CD4-positive, alpha-beta T cell treated with Interleukin-15 for 1 hour (primary cell): ENCODE results near the gene RIN3.
"Not testable (repeated sequence)": the region's sequence is repeated elsewhere in the genome, so short reads cannot be mapped to it uniquely, and the experiment has no call there.

Source experiments
- DNase-seq: peaks from one replicate; pipeline ENCODE4 v3.0.0-alpha.2; 2020

Gene RIN3

DNA sequence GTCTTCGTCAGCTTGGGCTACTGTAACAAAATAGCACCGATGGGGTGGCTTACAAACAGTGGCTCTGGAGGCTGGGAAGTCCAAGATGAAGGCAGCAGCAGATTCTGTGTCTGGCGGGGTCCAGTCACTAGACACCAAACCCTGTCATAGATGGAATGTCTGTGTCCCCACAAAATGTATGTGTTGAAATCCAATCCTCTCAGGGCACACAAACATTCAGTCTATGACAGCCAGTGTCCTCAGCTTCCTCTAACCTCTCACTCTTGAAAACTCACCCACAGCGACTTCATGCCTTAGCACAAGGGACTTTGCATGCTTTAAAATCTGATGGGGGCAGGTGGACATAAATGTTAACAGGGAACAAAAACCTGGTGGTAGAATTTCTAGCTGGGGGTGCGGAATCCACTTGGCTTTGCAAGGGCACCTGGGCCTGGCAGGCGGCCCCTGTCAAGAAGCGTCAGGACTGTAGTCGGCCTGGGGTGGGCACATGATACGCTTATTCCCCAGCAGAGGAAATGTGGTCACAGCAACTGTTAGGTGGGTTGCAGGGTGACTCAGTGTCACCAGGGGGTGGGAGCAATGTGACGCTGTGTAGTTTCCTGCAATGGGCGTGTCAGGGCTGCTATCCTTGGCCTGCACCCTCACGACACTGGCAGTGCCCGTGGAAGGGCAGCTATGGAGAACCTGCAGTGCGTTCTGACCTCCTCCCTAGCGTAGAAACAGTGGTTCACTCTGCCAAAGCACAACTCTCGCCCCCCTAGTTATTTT, 17.7 kb downstream of the RIN3 start:
- DNase-seq: peak; percentile 87

DNA sequence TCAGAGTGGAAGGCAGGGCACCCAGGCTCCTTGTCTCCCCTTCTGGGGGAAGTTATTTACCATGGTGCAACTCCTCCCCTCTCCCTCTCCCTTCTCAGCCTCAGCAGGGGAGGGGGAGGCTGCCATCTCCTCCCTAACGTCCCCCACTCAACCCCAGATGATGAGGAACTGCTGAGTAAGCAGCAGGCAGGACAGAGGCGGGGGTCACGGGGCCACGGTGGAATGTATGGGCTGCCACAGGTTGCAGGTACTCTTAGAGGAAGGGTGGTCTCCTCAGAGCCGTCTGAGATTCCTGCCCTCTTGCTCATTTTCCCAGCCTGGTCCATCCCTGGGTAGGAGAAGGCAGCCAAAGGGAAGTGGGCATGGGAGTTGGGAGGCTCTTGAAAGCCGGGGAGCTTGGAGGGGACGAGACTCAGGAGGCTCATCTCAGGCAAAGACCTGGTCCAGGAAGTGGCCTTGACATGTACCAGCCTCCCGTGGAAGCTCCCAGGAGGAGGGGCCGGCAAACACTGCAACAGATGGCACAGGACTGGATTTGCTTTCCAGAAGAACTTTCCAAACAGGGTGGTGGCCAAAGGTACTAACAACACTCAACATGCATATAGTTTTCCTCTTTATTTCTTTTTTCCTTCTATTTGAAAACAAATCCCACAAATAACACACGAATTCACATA, 19.0 kb downstream of the RIN3 start:
- no peak for DNase-seq

DNA sequence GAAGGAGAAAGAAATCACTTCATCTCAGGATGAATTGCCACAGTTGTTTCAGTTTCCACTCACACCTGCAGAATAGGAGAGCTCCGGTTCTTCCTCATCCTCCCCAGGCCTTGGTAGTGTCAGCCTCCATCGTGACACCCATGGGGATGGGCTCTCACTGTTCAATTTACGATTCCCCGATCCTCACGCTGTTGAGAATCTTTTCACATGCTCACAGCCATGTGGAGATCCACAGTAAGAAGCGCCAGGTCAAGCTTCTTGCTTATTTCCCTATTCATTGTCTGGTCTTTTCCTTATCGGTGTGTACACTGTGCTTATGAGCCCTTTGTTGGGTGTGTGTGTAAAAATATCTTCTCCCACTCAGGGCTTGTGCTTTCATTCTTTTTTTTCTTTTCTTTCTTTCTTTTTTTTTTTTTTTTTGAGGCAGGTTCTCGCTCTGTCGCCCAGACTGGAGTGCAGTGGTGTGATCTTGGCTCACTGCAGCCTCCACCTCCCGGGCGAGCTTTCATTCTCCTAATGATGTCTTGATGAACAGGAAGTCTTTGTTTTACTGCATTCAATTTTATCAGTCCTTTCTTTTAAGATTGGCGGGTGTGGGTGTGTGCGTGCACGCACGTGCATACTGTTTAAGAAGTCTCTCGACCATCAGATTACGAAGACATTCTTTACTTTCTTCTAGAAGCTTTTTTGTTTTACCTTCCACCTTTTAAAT, 21.5 kb downstream of the RIN3 start:
- peak; percentile 40 for DNase-seq

DNA sequence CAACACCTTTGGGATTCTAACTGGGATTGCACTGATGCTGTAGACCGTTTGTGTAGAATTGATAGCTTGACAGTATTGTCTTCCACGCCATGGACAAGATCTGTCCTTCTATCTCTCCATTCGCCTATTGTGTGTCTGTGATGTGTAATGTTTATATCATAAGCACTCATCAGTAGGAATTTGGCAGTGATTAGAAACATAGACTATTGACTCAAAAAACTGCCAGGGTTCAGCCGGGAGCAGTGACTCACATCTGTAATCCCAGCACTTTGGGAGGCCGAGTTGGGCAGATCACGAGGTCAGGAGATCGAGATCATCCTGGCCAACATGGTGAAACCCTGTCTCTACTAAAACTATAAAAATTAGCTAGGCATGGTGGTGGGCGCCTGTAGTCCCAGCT, 22.6 kb downstream of the RIN3 start:
- not testable (repeated sequence) for DNase-seq

DNA sequence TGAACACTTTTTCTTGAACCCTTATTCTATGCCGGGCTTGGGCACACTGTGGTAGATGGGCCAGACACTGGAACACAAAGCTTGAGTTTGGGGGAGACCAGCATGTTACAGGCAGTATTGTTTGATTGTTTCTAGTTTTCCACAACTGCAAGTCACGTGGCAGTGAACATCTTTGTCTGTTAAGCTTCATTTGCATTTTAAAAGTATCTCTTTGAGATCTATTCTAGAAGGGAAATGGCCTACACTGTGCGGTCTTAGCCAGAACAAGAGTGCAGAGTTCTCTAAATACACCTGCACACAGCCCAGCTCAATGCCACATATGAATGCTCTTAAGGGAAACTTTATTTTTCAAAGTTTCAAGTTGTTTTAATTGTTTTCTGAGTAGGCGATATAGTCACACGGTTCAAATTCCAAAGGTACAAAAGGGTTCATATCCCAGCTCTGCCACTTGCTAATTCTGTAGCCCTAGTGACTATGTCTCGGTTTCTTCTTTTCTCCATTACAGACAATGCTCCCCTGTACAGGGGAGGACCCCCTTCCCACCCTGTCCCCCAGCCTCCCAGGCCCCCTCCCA, 24.9 kb downstream of the RIN3 start:
- DNase-seq: no peak

DNA sequence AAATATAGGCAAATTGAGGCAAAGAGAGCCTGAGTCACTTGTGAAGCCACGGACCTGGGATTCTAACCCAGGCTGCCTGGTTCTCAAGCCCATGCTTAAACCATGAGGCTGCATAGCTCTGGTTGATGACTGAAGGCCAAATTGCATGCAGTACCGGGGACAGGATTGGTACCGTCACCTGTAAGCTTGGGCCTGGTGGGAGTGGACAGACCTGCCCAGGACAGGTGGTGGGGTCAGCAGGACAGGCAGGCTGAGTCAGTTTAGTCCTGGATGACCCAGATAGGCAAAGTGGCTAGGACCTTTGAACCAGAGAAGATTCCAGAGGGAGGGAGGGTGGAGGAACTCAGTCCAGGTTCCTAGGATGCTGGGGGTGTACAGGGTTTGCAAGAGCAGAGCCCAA, 25.8 kb downstream of the RIN3 start:
- DNase-seq: no peak

DNA sequence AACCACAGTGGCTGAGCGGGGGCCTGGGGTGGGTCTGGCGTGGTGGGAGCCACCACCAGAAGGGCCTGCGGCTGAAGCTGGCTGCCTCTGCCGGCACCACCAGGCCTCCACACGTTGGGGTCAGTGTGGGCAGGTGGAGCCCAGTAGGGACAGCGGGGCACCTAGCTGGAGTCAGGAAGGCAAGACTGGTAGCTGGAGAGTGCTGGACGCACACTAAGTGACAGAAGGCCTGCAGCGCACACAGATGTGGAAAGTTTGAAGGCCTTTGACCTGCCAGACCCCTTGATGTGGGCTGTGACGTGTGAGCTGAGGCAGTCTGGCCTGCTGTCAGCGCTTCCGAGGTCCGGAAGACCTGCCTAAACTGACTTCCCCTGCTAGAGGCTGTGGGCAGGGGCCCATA, 26.3 kb downstream of the RIN3 start:
- DNase-seq: peak; percentile 44

DNA sequence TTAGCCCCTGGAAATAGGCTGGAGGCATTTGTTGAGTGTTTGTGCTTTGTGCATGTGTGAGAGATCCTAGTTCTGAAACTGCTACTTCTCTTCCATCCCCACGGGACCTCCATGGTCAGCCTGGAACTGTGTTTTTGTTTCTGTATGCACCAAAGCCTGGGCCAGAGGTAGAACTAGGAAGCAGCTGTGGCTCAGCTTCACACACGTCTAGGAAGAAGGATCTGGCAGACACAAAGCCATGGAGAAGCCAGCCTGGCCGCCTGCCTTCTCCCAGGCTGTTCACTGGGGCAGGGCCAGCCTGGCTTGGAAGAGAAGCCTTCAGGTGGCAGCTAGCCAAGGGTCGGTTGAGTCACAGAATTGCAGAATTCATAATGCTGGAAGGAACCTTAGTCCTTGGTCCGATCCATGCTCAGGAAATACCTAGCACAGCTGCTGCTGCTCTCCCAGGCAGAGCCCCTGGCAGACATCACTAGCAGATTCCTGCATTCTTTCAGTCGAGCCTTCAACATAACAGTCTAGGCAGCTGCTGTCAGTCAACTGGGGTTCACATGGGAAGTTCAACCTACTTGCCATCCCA, 27.0 kb downstream of the RIN3 start:
- DNase-seq: no peak

DNA sequence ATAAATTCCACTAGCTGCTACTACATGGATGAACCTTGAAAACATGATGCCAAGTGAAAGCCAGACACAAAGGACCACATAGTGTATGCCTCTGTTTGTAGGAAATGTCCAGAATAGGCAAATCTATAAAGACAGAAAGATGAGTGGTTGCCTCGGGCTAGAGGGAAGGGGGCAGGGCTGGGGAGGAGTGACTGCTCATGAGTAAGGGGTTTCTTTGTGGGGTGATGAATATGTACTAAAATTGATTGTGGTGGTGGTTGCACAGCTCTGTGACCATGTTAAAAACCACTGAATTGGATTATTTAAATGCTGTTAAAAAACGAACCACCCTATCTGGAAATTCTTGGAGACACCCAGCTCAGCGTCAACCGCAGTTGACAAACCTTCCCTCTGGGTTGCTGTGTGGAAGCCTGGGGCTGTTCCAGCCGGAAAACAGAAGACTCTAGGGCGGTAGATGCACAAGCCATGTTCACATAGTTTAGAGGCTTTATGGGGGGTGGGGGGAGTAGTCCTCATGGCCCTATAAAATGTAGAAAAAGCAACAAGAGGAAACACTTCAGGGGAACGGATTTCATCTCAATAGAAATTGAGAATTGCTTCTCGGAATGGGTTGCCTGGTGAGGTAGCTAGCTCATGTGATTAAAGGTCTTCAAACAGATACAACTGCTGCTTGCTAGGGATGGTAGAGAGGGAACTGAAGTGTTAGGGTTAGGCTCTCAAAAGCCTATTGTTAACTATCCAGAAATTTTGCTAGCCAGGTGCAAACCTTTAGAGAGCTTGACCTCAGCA, 29.4 kb downstream of the RIN3 start:
- DNase-seq: no peak

DNA sequence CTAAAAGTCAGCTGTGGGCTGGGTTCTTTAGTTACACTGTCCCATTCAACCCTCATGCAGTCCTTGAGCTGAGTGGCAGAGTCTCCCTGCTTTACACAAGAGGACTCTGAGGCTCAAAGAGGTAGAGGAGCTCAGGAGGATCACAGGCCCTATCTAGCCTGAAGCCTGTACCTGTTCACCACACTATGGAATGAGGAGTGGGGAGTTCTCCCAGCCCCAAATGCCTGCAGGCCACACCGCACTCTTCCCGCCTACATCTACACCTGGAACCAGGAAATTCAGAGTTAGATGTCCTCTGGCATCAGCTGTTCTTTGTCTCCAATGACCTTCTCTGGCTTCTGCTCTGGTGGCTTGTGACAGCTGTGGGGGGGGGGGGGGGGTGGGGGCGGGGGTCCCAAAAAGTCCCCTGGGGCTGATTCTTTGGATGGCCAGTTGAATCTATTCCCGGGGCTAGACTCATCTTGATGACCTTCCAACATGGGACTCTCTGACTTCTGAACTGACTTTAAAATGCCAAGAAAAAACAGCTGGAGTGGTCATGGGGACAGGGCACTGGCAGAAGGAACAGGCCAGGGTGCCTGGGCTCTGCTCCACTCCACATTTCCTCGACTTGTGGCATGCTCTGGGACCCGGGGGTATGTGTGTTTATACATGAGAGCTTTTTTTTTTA, 30.6 kb downstream of the RIN3 start:
- no peak for DNase-seq

DNA sequence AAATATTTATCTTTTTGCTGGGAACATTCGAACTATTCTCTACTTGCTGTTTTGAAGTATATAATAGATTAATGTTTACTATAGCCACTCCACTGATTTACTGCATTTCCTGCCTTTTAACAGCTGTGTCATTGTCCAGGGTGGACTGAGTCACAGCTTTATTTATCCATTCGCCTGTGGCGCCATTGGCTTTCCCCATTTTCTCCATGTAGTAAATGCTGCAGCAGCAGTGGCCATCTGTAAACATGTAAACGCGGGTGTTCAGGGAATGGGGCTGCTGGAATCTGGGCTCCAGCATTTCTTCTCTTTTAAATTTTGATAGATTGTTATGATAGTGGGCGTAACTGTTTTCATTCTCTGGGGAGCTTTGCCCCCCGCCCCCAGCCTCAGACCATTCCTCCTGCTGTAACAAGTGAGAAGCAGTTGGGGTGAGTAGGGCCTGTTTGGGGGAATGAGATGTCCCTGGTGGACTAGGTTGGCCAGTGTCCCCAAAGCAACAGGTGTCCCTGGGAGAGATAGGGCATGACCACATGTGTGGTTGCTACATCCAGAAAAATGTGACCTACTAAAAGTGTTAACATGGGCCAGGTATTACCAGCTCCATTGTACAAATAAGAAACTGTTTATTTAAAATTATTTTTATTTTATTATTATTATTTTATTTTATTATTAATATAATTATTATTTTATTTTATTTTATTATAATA, 32.9 kb downstream of the RIN3 start:
- no peak for DNase-seq

DNA sequence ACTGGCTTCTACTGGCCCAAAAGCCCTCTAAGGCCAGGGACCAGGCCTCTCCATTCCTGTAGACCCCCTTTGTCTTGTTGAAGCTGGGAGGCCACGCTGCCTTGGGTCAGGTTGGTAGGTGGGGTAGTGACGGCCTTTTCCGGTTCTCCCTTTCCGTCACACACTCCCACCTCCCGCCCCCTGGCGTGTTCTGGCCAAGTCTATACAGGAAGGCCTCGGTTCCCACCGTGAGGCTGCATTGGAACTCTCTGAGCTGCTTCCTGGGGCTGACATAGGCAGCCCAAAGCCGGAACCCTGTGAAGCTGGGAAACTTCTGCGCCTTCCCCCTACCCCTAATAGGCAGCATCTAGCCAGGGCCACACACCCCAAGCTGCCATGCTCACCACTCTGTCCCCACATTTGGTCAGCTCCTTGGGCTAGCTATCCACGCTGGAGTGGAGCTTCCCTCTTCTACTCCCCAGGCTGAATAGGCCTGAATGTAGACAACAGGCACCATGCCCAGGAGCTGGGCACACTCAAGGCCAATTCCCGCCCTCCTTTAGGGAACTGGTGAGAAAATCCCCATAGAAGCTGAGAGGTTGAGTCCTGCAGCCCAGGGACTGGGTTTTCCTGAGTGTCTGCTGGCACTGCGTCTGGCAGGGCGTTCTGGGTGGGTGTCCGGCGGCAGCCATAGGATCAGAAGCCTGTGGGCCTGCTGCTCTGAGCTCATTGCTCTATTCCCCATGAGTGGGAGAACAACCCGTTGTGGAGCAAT, 35.7 kb downstream of the RIN3 start:
- DNase-seq: no peak

DNA sequence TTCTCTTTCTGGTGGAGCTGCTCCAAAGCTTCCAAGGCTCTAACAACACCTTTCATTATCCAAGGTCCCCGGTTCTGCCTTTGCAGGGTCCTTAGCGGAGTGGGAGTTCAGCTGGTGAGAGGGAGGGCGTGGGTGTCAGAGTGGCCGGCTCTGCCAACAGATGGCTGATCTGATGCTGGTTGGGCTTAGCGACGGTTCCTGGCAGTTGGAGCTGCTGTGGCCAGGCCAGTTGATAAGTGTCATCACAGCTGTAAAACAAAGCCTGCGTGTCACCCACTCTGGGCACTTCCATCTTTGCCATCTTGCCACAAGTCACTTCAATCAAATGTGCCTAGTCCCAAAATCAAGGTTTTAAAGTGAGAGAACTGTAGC, 36.3 kb downstream of the RIN3 start:
- DNase-seq: no peak

DNA sequence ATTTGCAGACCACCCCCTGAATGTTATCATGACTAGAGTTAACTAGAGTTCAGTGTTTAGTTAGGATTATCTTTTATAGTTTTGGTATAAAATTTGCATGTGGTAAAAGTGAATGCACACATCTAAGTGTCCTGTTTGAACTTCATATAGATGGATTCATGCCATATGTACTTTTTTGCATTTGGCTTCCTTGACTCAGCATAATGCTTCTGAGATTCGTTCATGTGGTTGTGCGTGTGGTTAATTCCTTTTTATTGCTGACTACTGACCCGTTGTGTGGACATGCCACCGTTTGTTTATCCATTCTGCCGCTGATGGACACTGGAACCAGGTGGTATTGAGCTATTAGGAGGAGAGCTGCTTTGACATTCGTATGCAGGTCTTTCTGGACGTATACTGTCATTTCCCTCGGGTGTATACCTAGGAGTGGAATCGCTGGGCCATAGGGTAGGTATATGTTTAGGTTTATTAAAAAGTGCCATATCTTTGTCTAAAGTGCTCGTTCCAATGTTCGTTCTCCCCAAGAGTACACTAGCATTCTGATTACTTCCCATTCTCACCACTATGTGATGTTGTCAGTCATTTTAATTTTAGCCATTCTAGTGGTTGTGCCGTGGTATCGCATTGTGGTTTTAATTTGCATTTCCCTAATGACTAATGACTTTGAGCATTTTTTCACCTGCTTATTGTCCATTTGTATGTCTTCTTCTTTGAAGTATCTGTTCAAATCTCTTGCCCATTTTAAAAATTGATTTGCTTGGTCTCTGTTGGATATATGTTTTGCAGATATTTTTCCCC, 37.7 kb downstream of the RIN3 start:
- DNase-seq: no peak

DNA sequence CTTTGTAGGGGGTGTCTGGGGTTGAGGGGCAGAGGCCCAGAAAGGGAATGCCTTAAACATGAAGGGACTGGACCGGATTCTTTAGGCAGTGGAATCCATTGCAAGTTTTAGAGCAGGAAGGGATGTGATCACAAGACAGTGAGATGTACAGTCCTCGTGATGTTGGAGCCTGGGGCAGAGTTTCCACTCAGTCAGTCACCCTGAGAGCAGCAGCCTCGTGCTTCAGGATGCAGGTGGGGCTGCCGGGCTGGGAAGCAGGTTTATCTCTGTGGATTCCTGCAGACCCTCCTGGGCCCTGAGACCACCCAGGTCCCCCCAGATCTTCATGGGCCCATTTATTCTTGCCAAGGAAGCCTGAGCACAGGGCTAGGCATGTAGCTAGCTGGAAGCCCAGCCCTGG, 38.5 kb downstream of the RIN3 start:
- DNase-seq: no peak

DNA sequence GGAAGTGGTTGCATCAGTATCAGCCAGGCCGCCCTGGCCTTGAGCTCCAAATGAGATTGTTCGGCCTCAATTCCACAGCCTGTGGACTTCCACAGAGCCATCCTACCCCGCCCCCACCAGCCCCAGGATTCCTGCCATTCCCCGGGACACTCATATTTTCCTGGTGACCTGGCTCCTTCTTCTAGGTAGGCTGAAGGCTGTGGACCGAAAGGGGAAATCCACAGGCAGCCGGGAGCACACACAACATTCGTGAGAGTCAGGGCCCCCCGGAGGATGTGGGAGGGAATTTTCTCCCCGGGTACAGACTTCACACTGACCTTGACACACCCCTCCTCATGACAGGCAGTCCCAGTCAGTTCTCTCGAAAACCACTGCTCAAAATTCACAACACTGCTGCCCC, 39.9 kb downstream of the RIN3 start:
- DNase-seq: no peak

DNA sequence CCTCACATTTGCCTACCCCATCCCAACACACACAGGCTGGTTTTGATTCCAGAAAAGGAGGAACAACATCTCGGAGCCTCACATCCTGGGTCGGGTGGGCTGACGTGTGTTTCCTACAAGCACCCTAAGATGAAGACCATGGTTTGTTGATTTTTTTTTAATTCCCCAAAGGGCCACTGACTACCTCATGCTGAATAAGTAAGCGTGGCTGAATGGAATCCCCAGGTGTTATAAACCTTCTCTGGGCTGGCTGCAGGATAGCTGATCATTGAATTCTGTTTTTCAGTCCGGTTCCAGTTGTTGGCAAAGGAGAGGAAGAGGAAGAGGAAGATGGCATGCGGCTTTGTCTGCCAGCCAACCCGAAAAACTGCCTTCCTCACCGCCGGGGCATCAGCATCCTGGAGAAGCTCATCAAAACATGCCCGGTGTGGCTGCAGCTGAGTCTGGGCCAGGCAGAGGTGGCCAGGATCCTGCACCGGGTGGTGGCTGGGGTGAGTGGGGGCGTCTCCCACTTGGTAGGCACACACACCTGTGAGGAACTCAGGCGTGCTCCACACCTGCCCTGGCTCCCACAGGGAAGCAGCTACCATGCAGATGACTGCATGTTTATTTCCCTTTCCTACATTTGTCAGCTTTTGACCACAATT, 42.0 kb downstream of the RIN3 start:
- no peak for DNase-seq

DNA sequence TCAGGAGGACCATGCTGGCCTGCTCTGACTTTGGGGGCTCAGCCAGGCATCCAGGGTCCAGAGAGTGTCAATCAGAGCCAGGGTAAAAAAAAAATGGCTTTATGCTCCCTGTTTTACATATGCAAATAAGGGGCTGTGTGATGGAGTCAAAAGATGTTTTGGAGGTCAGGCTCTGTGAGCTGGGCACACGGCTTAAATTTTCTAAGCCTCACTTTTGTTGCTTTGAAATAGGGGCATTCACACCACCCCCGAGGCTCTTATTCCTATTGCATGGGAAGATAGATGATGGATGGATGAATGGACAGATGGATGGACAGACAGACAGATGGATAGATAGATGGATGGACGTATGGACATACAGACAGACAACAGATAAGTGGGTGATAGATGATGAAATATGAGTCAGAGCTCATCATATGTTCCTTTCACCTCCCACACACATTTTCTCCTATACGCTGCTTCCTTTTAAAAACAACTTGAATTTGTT, 42.7 kb downstream of the RIN3 start:
- DNase-seq: no peak
